Natural killer cell treated with Interleukin-12 subunit alpha and Interleukin-12 subunit beta and Interleukin-15 and Interleukin-18, amount 100 ng/mL, for 72 hours (primary cell): ENCODE data around the gene PPP2R5C. TPM values are rescaled to one million over a fixed set of nuclear protein-coding genes. Genes with fewer than 3 reads are reported as not detected.
"Not testable (repeated sequence)": the region's sequence is repeated elsewhere in the genome, so short reads cannot be mapped to it uniquely, and the experiment has no call there.

Experiments
- ATAC-seq, 2 donors: fragments of 150-1000 bp; cut with Tn5 transposase in 1 of 2; sonication (Bioruptor Pico), chemical (Tn5 transposase) in 1 of 2; 2 replicates each; pipeline ENCODE4 v1.10.0; 2021
- DNase-seq: peaks from one replicate; pipeline ENCODE4 v3.0.0; 2022; ENCODE audit warnings: low spot score
- H3K27ac Mint-ChIP-seq, 2 donors: 1 replicate in 1 of 2; 2 replicates in 1 of 2; pipeline ENCODE4 v1.8.0; 2022; ENCODE audit warnings: mixed read lengths in 2 of 2, mild to moderate bottlenecking in 1 of 2, moderate library complexity in 1 of 2
- H3K27me3 Mint-ChIP-seq, 2 donors: 1 replicate in 1 of 2; 2 replicates in 1 of 2; pipeline ENCODE4 v1.8.0; 2022; ENCODE audit warnings: mixed read lengths in 2 of 2
- H3K36me3 Mint-ChIP-seq: one replicate; pipeline ENCODE4 v1.8.0; 2022; ENCODE audit warnings: mixed read lengths
- H3K4me1 Mint-ChIP-seq, 2 donors: 1 replicate in 1 of 2; 2 replicates in 1 of 2; pipeline ENCODE4 v1.8.0; 2022; ENCODE audit warnings: low read depth in 2 of 2, mixed read lengths in 2 of 2, mild to moderate bottlenecking in 1 of 2
- H3K4me3 Mint-ChIP-seq: one replicate; pipeline ENCODE4 v1.8.0; 2022; ENCODE audit warnings: mixed read lengths
- H3K9me3 Mint-ChIP-seq: 2 replicates; pipeline ENCODE4 v1.8.0; 2022; ENCODE audit warnings: mixed read lengths
- total RNA-seq, 2 donors: library from RNA; stranded (reverse); gene quantifications; one replicate each; pipeline ENCODE4 v1.2.3, GENCODE V29; 2022

Gene PPP2R5C
- 100 to 1,000 TPM; 149 to 210 TPM for total RNA-seq

- H3K4me3 Mint-ChIP-seq = peak within 1 kb of the TSS; percentile 89
- H3K27ac Mint-ChIP-seq = peak within 1 kb of the TSS; percentile 54 to 72
- no peaks in the 10 kb centered on the region for H3K27me3 Mint-ChIP-seq
- peaks cover 45 to 60% of the 10 kb centered on the region in 2 donors for H3K4me1 Mint-ChIP-seq
- peaks cover 18% of the 10 kb centered on the region for H3K36me3 Mint-ChIP-seq
- DNase-seq (peak; percentile 92), ATAC-seq (peak; percentile 87 to 89)
- H3K9me3 Mint-ChIP-seq = no peaks in the 10 kb centered on the region
These were observed at the start of gene PPP2R5C for GRCh38 chr14:101761032-101761880. Gene PPP2R5C, plus strand, starts transcription at chr14:101761709. Its CDS starts 185 bp downstream, at chr14:101761894.

- H3K36me3 Mint-ChIP-seq, ATAC-seq, H3K4me3 Mint-ChIP-seq, H3K9me3 Mint-ChIP-seq, DNase-seq, H3K27me3 Mint-ChIP-seq: not testable (repeated sequence)
- H3K4me1 Mint-ChIP-seq = peaks cover 53 to 65% of the 10 kb centered on the region in 2 donors
- H3K27ac Mint-ChIP-seq = peak overlapping the region; percentile 73 to 77
These were observed 49.7 kb upstream of the PPP2R5C start for GRCh38 chr14:101711857-101712233.

GRCh38 chr14:101712341-101712740, 49.2 kb upstream of the PPP2R5C start:
- H3K27ac Mint-ChIP-seq, DNase-seq, H3K36me3 Mint-ChIP-seq, H3K9me3 Mint-ChIP-seq, H3K4me3 Mint-ChIP-seq, ATAC-seq, H3K27me3 Mint-ChIP-seq: not testable (repeated sequence)
- H3K4me1 Mint-ChIP-seq = peaks cover 51 to 65% of the 10 kb centered on the region in 2 donors

- not testable (repeated sequence) for DNase-seq, ATAC-seq
- peak overlapping the region; percentile 91 to 93 for H3K27ac Mint-ChIP-seq
These were observed 48.4 kb upstream of the PPP2R5C start for GRCh38 chr14:101713091-101713490.

GRCh38 chr14:101713621-101714349, 47.7 kb upstream of the PPP2R5C start:
- no peaks in the 10 kb centered on the region for H3K9me3 Mint-ChIP-seq
- H3K27me3 Mint-ChIP-seq = no peaks in the 10 kb centered on the region
- H3K4me3 Mint-ChIP-seq = peak overlapping the region; percentile 45
- ATAC-seq (peak; percentile 83 to 90), DNase-seq (no peak)
- H3K27ac Mint-ChIP-seq = peak overlapping the region; percentile 91 to 93
- H3K36me3 Mint-ChIP-seq = peaks cover 6% of the 10 kb centered on the region
- peaks cover 47 to 62% of the 10 kb centered on the region in 2 donors for H3K4me1 Mint-ChIP-seq

More at GRCh38 chr14:101713091-101713490, 48.4 kb upstream of the PPP2R5C start:
- H3K27me3 Mint-ChIP-seq, H3K36me3 Mint-ChIP-seq, H3K9me3 Mint-ChIP-seq, H3K4me3 Mint-ChIP-seq: not testable (repeated sequence)
- H3K4me1 Mint-ChIP-seq = peaks cover 48 to 61% of the 10 kb centered on the region in 2 donors

DNA sequence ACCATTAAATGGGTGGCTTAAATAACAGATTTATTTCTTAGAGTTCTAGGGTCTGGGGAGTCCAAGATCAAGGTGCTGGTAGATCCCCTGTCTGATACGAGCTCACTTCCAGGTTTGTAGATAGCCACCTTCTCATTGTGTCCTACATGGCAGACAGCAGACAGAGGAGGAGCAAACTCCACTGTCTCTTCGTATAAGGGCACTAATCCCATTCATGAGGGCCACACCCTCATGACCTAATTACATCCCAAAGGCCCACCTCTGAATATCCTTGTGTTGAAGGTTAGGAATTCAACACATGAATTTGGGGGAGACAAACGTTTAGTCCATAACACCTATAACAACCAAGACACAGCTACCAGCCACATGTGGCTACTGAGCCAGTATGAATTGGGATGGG, 47.1 kb upstream of the PPP2R5C start:
- Mint-ChIP-seq H3K36me3 (peaks cover 6% of the 10 kb centered on the region), H3K9me3 (no peaks in the 10 kb centered on the region), H3K27me3 (no peaks in the 10 kb centered on the region), H3K27ac (peak overlapping the region; percentile 91 to 93), H3K4me3 (peak overlapping the region; percentile 22), H3K4me1 (peaks cover 52 to 61% of the 10 kb centered on the region in 2 donors)
- ATAC-seq (no peak), DNase-seq (no peak)

DNA sequence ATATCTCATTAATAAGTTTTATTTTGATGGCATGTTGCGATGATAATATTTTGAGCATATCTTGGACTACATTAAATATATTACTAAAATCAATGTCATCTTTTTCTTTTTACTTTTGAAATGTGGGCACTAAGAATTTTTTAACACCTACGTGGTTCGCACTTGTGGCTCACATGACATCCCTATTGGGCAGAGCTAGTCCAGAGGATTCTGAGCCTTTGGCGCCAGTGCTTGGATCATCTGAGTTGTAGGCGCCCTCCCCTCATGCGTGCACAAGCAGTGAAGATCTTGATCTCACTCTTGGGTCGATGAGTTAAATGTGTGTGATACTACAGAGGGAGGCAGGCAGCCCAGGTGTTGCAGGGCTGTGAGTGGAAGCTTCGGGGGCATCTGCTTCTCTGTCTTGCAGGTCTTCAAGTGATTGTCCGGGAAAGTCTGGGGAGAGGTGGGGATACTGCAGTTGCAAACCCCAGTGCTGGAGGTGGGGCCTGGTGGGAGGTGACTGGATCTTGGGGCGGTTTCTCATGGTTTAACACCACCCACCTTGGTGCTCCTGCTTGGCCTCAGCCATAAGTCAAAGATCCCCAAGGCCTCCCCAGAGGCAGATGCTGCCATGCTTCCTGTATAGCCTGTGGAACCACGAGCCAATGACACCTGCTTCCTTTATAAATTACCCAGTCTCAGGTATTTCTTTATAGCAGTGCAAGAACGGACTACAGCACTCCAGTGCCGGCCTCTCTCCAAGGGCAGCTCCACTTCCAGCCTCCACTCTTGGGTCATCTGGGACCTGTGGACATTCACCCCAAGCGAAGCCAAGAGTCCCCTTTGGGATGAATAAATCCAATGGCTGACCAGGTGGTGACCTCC, 46.1 kb upstream of the PPP2R5C start:
- Mint-ChIP-seq H3K27me3 (no peaks in the 10 kb centered on the region), H3K27ac (peak overlapping the region; percentile 66 to 70), H3K36me3 (peaks cover 6% of the 10 kb centered on the region), H3K4me3 (peak overlapping the region; percentile 26), H3K4me1 (peaks cover 56 to 62% of the 10 kb centered on the region in 2 donors), H3K9me3 (no peaks in the 10 kb centered on the region)
- DNase-seq (no peak), ATAC-seq (no peak)

DNA sequence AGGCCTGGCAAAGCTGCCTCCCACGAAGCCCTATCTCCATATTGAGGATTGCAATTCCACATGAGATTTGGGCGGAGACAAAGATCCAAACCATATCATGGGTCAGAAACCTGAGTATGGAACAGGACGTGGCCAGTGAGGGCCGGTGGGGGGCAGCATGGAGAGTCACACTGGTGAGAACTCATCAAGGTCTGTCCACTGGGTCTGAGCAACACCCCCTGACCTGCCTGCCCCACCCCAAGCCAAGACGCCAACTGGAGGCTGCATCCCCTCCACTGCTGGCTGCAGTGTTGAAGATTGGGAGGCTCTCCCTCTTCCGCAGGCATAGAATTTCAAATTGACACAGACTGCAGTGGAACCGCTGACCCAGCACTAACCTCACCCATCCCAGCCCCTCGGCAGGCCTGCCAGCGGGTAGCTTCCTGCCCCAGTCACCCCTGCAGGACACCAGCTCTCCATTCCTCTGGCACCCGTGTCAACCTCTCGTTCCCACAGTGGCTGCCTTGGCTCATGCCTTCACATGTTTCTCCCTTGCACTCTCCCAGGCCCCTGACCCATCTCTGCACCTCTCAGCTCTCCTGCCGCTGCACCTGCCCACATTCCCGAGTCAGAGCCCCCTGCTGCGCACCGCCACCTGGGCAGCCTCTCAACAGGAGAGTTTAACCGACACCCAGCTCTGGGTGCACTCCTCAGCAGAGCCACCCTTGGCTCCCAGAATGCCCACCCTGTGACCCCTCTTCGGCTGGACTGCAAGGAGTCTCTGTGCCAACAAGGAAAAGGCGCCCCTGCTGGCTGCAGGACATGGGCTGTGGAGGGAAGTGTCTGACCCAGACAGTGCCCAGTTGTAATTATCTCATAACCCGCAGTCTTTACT, 45.2 kb upstream of the PPP2R5C start:
- DNase-seq = no peak
- peak overlapping the region; percentile 29 to 70 for H3K27ac Mint-ChIP-seq

GRCh38 chr14:101716956-101717662, 44.4 kb upstream of the PPP2R5C start:
- Mint-ChIP-seq H3K4me1 (peaks cover 56 to 61% of the 10 kb centered on the region in 2 donors), H3K9me3 (no peaks in the 10 kb centered on the region)

More for the DNA sequence above, 45.2 kb upstream of the PPP2R5C start:
- Mint-ChIP-seq H3K36me3 (peaks cover 6% of the 10 kb centered on the region), H3K27me3 (no peaks in the 10 kb centered on the region), H3K4me3 (peak overlapping the region; percentile 54), H3K4me1 (peaks cover 50 to 57% of the 10 kb centered on the region in 2 donors), H3K9me3 (no peaks in the 10 kb centered on the region)
- no peak for ATAC-seq

GRCh38 chr14:101717663-101718490, 43.6 kb upstream of the PPP2R5C start:
- ATAC-seq = no peak
- peaks cover 6% of the 10 kb centered on the region for H3K36me3 Mint-ChIP-seq
- H3K27ac Mint-ChIP-seq = peak overlapping the region; percentile 69 to 70
- no peak for DNase-seq
- H3K27me3 Mint-ChIP-seq = no peaks in the 10 kb centered on the region
- no peaks in the 10 kb centered on the region for H3K9me3 Mint-ChIP-seq
- peak overlapping the region; percentile 10 for H3K4me3 Mint-ChIP-seq
- H3K4me1 Mint-ChIP-seq = peaks cover 62 to 66% of the 10 kb centered on the region in 2 donors

More at GRCh38 chr14:101716956-101717662, 44.4 kb upstream of the PPP2R5C start:
- no peak for DNase-seq
- H3K27ac Mint-ChIP-seq = peak overlapping the region; percentile 29 to 70
- ATAC-seq = no peak
- H3K36me3 Mint-ChIP-seq = peaks cover 6% of the 10 kb centered on the region
- peak overlapping the region; percentile 54 for H3K4me3 Mint-ChIP-seq
- no peaks in the 10 kb centered on the region for H3K27me3 Mint-ChIP-seq

GRCh38 chr14:101719045-101719645, 42.4 kb upstream of the PPP2R5C start:
- Mint-ChIP-seq H3K27ac (peak overlapping the region; percentile 66 to 96), H3K36me3 (no peaks in the 10 kb centered on the region), H3K4me1 (peaks cover 59 to 61% of the 10 kb centered on the region in 2 donors), H3K9me3 (no peaks in the 10 kb centered on the region), H3K27me3 (no peaks in the 10 kb centered on the region), H3K4me3 (no peak overlapping the region)
- DNase-seq = no peak
- ATAC-seq = no peak
